ENCODE data around the gene C22orf23. TPM values are rescaled to one million over a fixed set of nuclear protein-coding genes. Genes with fewer than 3 reads are reported as not detected.

C22orf23 gene
- total RNA-seq, 1 experiment from 2014 or later: 0.52 TPM

DNA sequence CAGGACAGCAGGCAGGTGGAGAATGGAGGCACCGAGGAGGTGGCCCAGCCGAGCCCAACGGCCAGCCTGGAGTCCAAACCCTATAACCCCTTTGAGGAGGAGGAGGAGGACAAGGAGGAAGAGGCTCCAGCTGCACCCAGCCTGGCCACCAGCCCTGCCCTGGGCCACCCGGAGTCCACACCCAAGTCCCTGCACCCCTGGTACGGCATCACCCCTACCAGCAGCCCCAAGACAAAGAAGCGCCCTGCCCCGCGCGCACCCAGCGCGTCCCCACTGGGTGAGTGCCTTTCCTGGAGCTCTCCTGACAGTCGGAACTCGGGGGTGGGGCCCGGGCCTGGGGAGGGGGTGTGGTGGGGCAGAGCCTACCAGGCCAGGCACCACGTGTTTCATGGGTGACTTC is 27.6 kb downstream of the C22orf23 start:
- H3K9me3 Mint-ChIP-seq (ENCODE audit: low read depth, unreplicated experiment): no peaks in the 10 kb centered on the region
- no peaks in the 10 kb centered on the region for H3K4me1 Mint-ChIP-seq (ENCODE audit: low read depth, unreplicated experiment)
- CTCF ChIA-PET: no interaction called here
- no peak overlapping the region for H3K27ac Mint-ChIP-seq (ENCODE audit: unreplicated experiment)
- intact Hi-C loops (cut with micrococcal nuclease; ENCODE audit: unreplicated experiment): no loop called here
- no peaks in the 10 kb centered on the region for H3K27me3 Mint-ChIP-seq (ENCODE audit: unreplicated experiment)
- H3K36me3 Mint-ChIP-seq (ENCODE audit: insufficient read depth, unreplicated experiment): peaks cover 63% of the 10 kb centered on the region
- DNase-seq: no peak
- no peak overlapping the region for H3K4me3 Mint-ChIP-seq (ENCODE audit: low read depth, unreplicated experiment)
- BruUV-seq (replicated peaks): no TSS peak
- TF ChIP-seq, protein P1, sequence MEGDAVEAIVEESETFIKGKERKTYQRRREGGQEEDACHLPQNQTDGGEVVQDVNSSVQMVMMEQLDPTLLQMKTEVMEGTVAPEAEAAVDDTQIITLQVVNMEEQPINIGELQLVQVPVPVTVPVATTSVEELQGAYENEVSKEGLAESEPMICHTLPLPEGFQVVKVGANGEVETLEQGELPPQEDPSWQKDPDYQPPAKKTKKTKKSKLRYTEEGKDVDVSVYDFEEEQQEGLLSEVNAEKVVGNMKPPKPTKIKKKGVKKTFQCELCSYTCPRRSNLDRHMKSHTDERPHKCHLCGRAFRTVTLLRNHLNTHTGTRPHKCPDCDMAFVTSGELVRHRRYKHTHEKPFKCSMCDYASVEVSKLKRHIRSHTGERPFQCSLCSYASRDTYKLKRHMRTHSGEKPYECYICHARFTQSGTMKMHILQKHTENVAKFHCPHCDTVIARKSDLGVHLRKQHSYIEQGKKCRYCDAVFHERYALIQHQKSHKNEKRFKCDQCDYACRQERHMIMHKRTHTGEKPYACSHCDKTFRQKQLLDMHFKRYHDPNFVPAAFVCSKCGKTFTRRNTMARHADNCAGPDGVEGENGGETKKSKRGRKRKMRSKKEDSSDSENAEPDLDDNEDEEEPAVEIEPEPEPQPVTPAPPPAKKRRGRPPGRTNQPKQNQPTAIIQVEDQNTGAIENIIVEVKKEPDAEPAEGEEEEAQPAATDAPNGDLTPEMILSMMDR (IDR thresholded peaks at IDR 0.05; ENCODE audit: unreplicated experiment): no peak

DNA sequence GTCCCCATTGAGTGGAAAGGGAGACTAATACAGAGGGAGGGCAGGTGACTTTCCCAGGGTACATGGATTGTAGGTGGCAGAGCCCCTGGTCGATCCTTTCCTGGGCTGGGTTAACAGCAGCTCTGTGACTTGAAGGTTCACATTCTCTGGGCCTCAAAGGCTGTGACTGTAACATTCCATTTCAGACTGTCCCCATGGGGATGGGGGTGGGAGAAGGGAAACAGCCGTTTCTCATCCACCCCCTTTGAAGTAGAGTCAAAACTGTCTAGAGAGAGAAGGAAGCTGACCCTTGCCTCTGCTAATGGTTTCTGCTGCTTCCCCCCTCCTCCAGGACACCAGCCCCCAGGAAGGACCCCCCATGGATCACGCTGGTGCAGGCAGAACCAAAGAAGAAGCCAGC is 28.1 kb downstream of the C22orf23 start:
- Mint-ChIP-seq H3K27me3 (ENCODE audit: unreplicated experiment) (no peaks in the 10 kb centered on the region), H3K27ac (ENCODE audit: unreplicated experiment) (no peak overlapping the region), H3K4me3 (ENCODE audit: low read depth, unreplicated experiment) (no peak overlapping the region), H3K36me3 (ENCODE audit: insufficient read depth, unreplicated experiment) (peaks cover 67% of the 10 kb centered on the region), H3K4me1 (ENCODE audit: low read depth, unreplicated experiment) (no peaks in the 10 kb centered on the region), H3K9me3 (ENCODE audit: low read depth, unreplicated experiment) (no peaks in the 10 kb centered on the region)
- CTCF ChIA-PET: no interaction called here
- no peak for DNase-seq
- intact Hi-C loops (cut with micrococcal nuclease; ENCODE audit: unreplicated experiment): no loop called here
- BruUV-seq (replicated peaks): no TSS peak
- TF ChIP-seq, protein P1 (IDR thresholded peaks at IDR 0.05; ENCODE audit: unreplicated experiment): no peak

DNA sequence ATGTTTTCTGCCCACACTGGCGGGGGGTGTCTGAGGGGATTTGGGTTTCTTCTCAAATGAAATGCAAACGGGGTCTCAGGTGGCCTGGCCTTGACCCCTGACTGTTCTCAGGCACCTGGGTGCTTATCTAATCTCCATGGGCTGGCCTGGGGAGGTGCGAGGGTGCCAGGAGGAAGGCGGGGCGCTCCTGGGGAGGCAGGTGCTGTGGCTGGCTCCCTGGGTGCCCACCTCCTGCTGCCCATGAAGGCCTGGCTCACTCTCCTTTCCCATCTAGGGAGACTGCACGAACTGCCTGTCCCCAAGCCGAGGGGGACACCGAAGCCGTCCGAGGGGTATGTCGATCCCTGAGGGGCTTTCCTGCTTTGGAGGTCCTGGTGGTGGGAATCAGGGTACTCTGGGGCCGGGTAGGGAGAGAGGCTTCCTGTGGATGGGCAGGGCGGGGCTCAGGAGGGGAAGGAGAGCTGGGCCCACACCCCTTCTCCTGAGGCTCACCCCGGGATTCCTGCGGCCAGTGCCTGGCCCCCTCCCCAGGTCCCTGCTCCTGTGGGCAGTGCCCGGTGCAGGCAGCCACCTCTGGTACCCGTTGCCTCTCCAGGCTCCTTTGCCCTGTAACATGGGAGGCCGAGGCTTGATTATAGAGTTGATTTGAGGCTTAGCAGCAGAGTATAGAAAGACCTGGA is 28.9 kb downstream of the C22orf23 start:
- no peak overlapping the region for H3K27ac Mint-ChIP-seq (ENCODE audit: unreplicated experiment)
- intact Hi-C loops (cut with micrococcal nuclease; ENCODE audit: unreplicated experiment): no loop called here
- H3K9me3 Mint-ChIP-seq (ENCODE audit: low read depth, unreplicated experiment): no peaks in the 10 kb centered on the region
- no TSS peak for BruUV-seq (replicated peaks)
- TF ChIP-seq, protein P1 (IDR thresholded peaks at IDR 0.05; ENCODE audit: unreplicated experiment): no peak
- CTCF ChIA-PET: no interaction called here
- H3K4me1 Mint-ChIP-seq (ENCODE audit: low read depth, unreplicated experiment): no peaks in the 10 kb centered on the region
- H3K27me3 Mint-ChIP-seq (ENCODE audit: unreplicated experiment): no peaks in the 10 kb centered on the region
- no peak overlapping the region for H3K4me3 Mint-ChIP-seq (ENCODE audit: low read depth, unreplicated experiment)
- DNase-seq: no peak
- H3K36me3 Mint-ChIP-seq (ENCODE audit: insufficient read depth, unreplicated experiment): peaks cover 70% of the 10 kb centered on the region

DNA sequence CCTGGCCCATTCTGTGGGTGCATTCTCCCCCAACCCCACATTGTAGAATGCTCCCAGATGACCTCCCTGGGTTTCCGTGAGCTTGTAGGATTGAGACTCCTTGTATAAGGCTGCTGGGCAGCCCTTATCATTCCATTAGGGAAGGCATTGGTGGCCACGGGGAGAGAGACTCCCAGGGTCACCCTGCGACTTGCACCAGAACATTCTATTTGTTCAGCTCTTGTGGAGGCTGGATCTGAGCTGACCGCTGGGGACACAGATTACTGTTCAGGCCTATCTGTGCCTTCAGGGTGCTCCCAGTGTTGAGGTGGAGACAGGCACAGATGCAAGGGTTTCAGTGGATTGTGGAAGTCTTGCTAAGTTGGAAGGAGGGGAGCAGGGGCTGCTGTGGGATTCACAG is 29.5 kb downstream of the C22orf23 start:
- H3K36me3 Mint-ChIP-seq (ENCODE audit: insufficient read depth, unreplicated experiment): peaks cover 70% of the 10 kb centered on the region
- no peak overlapping the region for H3K27ac Mint-ChIP-seq (ENCODE audit: unreplicated experiment)
- no peak for DNase-seq
- no TSS peak for BruUV-seq (replicated peaks)
- CTCF ChIA-PET: no interaction called here
- H3K4me1 Mint-ChIP-seq (ENCODE audit: low read depth, unreplicated experiment): no peaks in the 10 kb centered on the region
- no peak overlapping the region for H3K4me3 Mint-ChIP-seq (ENCODE audit: low read depth, unreplicated experiment)
- no peaks in the 10 kb centered on the region for H3K9me3 Mint-ChIP-seq (ENCODE audit: low read depth, unreplicated experiment)
- H3K27me3 Mint-ChIP-seq (ENCODE audit: unreplicated experiment): no peaks in the 10 kb centered on the region
- intact Hi-C loops (cut with micrococcal nuclease; ENCODE audit: unreplicated experiment): no loop called here
- TF ChIP-seq, protein P1 (IDR thresholded peaks at IDR 0.05; ENCODE audit: unreplicated experiment): no peak
